CD1c-positive myeloid dendritic cell (primary cell): Measurements from ENCODE around the gene OR12D1.

ENCODE experiments used
- DNase-seq: peaks from one replicate; pipeline ENCODE4 v3.0.0-alpha.2; 2016; ENCODE audit errors: extremely low spot score

The OR12D1 gene

GRCh38 chr6:29465279-29465678 is 50.6 kb downstream of the OR12D1 start:
- DNase-seq, result no peak

DNA sequence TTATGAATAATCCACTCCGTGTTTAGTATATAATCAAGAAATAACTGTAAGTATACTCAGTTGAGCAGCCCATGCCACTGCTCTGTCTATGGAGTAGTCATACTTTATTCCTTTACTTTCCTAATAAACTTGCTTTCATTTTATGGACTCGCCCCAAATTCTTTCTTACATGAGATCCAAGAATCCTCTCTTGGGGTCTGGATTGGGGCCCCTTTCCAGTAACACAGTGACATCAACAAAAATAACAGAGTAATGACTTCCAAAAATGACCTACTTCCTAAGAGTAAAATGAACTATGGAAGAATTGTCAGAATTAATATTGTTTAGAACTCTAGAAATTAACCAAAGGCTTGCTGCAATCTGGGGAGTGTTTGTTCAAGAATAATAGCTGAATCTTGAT is 51.1 kb downstream of the OR12D1 start:
- no peak for DNase-seq

GRCh38 chr6:29466241-29466640 is 51.5 kb downstream of the OR12D1 start:
- no peak for DNase-seq
